Measurements from ENCODE around the gene LTA. TPM values are rescaled to one million over a fixed set of nuclear protein-coding genes. Genes with fewer than 3 reads are reported as not detected.

LTA gene
- total RNA-seq, 2 donors from 2014 or later: 1.2 TPM; not detected in 1

DNA sequence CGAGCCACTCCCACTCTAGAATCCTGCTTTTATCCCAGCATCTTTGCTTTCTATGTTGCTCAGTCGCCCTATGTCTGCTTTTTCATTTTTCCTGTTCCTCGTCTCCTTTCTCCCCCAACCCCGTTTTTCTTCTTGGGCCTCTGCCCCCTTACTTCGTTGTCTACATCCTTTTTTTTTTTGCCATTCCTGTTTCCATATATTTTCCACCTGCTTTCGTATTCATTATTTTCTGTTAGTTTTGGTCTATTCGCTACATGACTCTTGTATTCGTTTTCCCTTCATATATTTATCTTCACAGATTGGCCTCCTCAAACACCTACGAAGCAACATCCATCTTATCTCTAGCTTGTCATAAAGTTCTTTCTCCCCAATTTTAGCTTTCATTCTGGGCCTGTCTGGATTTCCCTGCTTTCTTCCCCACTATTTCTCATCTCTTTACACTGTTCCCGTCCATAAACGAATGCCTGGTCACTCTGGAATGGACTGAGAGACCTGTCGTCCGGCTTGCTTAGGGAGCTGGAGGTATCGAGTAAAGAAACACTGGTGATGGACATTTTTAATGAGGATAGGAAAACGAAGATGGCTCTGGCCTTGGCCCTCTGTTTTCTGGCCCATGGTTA, 49.3 kb downstream of the LTA start:
- no peaks in the 10 kb centered on the region for H3K4me1 ChIP-seq (replicated peaks)
- H3K27me3 ChIP-seq (replicated peaks; ENCODE audit: insufficient read depth): no peaks in the 10 kb centered on the region
- H3K9me3 ChIP-seq: no peaks in the 10 kb centered on the region
- peak overlapping the region; percentile 63 to 84 for H3K4me3 ChIP-seq
- peak overlapping the region; percentile 92 to 96 for H3K27ac ChIP-seq
- intact Hi-C loops (cut with DNase I): loop anchor here (5.0 kb wide), 1 partner anchor 1351 kb away; no protein-coding TSS in a partner anchor
- DNase-seq (ENCODE audit: low spot score): no peak
- WGBS: 7% methylated on average over 15 of the region's 15 CpGs
- TF ChIP-seq, protein P1, sequence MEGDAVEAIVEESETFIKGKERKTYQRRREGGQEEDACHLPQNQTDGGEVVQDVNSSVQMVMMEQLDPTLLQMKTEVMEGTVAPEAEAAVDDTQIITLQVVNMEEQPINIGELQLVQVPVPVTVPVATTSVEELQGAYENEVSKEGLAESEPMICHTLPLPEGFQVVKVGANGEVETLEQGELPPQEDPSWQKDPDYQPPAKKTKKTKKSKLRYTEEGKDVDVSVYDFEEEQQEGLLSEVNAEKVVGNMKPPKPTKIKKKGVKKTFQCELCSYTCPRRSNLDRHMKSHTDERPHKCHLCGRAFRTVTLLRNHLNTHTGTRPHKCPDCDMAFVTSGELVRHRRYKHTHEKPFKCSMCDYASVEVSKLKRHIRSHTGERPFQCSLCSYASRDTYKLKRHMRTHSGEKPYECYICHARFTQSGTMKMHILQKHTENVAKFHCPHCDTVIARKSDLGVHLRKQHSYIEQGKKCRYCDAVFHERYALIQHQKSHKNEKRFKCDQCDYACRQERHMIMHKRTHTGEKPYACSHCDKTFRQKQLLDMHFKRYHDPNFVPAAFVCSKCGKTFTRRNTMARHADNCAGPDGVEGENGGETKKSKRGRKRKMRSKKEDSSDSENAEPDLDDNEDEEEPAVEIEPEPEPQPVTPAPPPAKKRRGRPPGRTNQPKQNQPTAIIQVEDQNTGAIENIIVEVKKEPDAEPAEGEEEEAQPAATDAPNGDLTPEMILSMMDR (IDR thresholded peaks at IDR 0.05): no peak
- TF ChIP-seq POLR2AphosphoS5 (IDR thresholded peaks at IDR 0.05): no peak
- TF ChIP-seq POLR2A (IDR thresholded peaks at IDR 0.05): no peak
- H3K36me3 ChIP-seq: peaks cover 23 to 24% of the 10 kb centered on the region in 2 donors

DNA sequence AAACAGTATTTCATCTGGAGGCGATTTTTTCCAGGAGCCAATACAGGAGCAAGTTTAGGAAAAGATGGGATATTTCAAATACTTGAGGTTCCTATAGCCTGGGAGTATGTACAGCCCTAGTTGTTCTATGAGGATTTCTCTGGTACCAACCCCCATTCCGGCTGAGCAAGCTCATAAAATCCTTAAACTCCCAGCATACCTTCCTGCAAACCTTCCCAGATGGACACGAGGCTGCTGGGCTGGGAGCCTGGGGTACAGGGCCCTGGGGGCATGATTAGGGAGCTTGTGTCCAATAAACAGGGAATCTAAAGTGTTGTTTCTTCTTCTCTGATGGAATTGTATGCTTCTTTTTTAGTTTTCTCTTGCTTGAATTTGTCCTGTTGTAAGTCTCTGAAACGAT, 49.9 kb downstream of the LTA start:
- H3K27ac ChIP-seq: peak overlapping the region; percentile 92 to 96
- H3K27me3 ChIP-seq (replicated peaks; ENCODE audit: insufficient read depth): no peaks in the 10 kb centered on the region
- H3K4me1 ChIP-seq (replicated peaks): no peaks in the 10 kb centered on the region
- peak; percentile 78 for DNase-seq (ENCODE audit: low spot score)
- intact Hi-C loops (cut with DNase I): loop anchor here (5.0 kb wide), 1 partner anchor 1350 kb away; no protein-coding TSS in a partner anchor
- H3K4me3 ChIP-seq: peak overlapping the region; percentile 63 to 84
- peaks cover 28 to 29% of the 10 kb centered on the region in 2 donors for H3K36me3 ChIP-seq
- TF ChIP-seq, protein P1 (IDR thresholded peaks at IDR 0.05): no peak
- TF ChIP-seq POLR2AphosphoS5 (IDR thresholded peaks at IDR 0.05): peak; percentile 87
- no peaks in the 10 kb centered on the region for H3K9me3 ChIP-seq
- WGBS: 12% methylated on average over 4 of the region's 4 CpGs

DNA sequence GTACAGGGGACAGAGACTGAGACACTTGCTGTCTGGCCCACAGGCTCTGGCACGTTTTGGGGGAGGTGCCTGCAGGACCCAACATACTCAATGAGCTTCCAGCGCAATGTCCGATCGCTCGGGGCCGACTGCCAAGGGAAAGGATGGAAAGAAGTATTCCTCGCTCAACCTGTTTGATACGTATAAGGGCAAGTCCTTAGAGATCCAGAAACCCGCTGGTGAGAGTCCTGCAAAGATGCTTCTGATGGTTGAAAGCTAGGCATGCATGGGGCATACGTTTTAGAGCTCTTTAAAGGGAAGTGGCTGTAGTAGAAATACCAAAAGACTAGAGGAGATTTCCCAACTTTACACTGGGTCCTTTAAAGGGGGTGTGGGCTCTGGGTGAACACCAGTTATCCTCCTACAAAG, 50.6 kb downstream of the LTA start:
- intact Hi-C loops (cut with DNase I): loop anchor here (5.0 kb wide), 1 partner anchor 1350 kb away; no protein-coding TSS in a partner anchor
- peaks cover 35 to 36% of the 10 kb centered on the region in 2 donors for H3K36me3 ChIP-seq
- no peaks in the 10 kb centered on the region for H3K4me1 ChIP-seq (replicated peaks)
- no peaks in the 10 kb centered on the region for H3K27me3 ChIP-seq (replicated peaks; ENCODE audit: insufficient read depth)
- H3K9me3 ChIP-seq: no peaks in the 10 kb centered on the region
- peak overlapping the region in 1 of 2 donors; percentile 84 for H3K4me3 ChIP-seq
- 26% methylated on average over 10 of the region's 10 CpGs for whole genome bisulfite sequencing
- peak overlapping the region; percentile 92 to 96 for H3K27ac ChIP-seq
- peak; percentile 91 for DNase-seq (ENCODE audit: low spot score)
- TF ChIP-seq POLR2AphosphoS5 (IDR thresholded peaks at IDR 0.05) (peak; percentile 84), POLR2A (IDR thresholded peaks at IDR 0.05) (no peak)

Small RNA genes lying within 50 kb of the gene (small RNA-seq; reads per million reads assigned to genes)
- gene SNORA38 (6.6 to 11.1 reads per million in 2 donors), gene SNORD117 (230 to 261 reads per million in 2 donors), gene SNORD84 (0 reads per million in 2 donors), gene UQCRHP1 (0 reads per million in 2 donors)

Other genes with a start within 250 kb of the LTA start
- gene HLA-B, start 215.1 kb upstream of the LTA start, total RNA-seq: 100 to 1,000 TPM; 846 to 899 TPM
- 10 to 100 TPM; 16.1 to 22.8 TPM for gene MICA, start 168.7 kb upstream of the LTA start, total RNA-seq
- gene MICB, start 74.1 kb upstream of the LTA start, total RNA-seq: 1 to 10 TPM; 1.3 to 5.5 TPM
- gene MCCD1, start 43.3 kb upstream of the LTA start, total RNA-seq: not detected
- gene DDX39B, start 30.3 kb upstream of the LTA start, total RNA-seq: 100 to 1,000 TPM; 227 to 390 TPM
- under 1 TPM; 0.36 to 0.74 TPM for gene ATP6V1G2, start 25.7 kb upstream of the LTA start, total RNA-seq
- 10 to 100 TPM; 38.0 to 48.7 TPM for gene NFKBIL1, start 24.7 kb upstream of the LTA start, total RNA-seq
- under 1 TPM in 1 of 2 donors, not detected in 1; 0.23 TPM for gene TNF, start 3.3 kb downstream of the LTA start, total RNA-seq
- under 1 TPM in 1 of 2 donors, not detected in 1; 0.97 TPM for gene LTB, start 10.1 kb downstream of the LTA start, total RNA-seq
- 1 to 10 TPM in 1 of 2 donors, not detected in 1; 3.1 TPM for gene LST1, start 14.0 kb downstream of the LTA start, total RNA-seq
- not detected for gene NCR3, start 20.7 kb downstream of the LTA start, total RNA-seq
- gene AIF1, start 42.9 kb downstream of the LTA start, total RNA-seq: 10 to 100 TPM; 11.1 to 14.6 TPM
- 100 to 1,000 TPM; 129 to 247 TPM for gene PRRC2A, start 48.4 kb downstream of the LTA start, total RNA-seq
- gene BAG6, start 80.4 kb downstream of the LTA start, total RNA-seq: 100 to 1,000 TPM; 261 to 537 TPM
- 1 to 10 TPM; 1.6 to 6.8 TPM for gene APOM, start 83.6 kb downstream of the LTA start, total RNA-seq
- gene C6orf47, start 88.5 kb downstream of the LTA start, total RNA-seq: 10 to 100 TPM; 25.5 to 30.1 TPM
- gene GPANK1, start 92.7 kb downstream of the LTA start, total RNA-seq: 10 to 100 TPM; 19.7 to 28.1 TPM
- gene CSNK2B, start 93.8 kb downstream of the LTA start, total RNA-seq: 100 to 1,000 TPM; 214 to 285 TPM
- gene LY6G5B, start 97.7 kb downstream of the LTA start, total RNA-seq: 10 to 100 TPM in 1 of 2 donors, 1 to 10 TPM in 1; 1.8 to 13.0 TPM
- gene LY6G5C, start 108.8 kb downstream of the LTA start, total RNA-seq: 1 to 10 TPM; 1.6 to 2.6 TPM
- gene ABHD16A, start 131.0 kb downstream of the LTA start, total RNA-seq: 10 to 100 TPM; 78.1 to 83.6 TPM
- gene LY6G6F, start 134.6 kb downstream of the LTA start, total RNA-seq: 1 to 10 TPM in 1 of 2 donors, not detected in 1; 3.7 TPM
- gene LY6G6D, start 143.1 kb downstream of the LTA start, total RNA-seq: not detected
- not detected for gene LY6G6C, start 149.5 kb downstream of the LTA start, total RNA-seq
- under 1 TPM in 1 of 2 donors, not detected in 1; 0.74 TPM for gene MPIG6B, start 151.1 kb downstream of the LTA start, total RNA-seq
- gene DDAH2, start 157.0 kb downstream of the LTA start, total RNA-seq: 10 to 100 TPM; 73.3 to 83.7 TPM
- 100 to 1,000 TPM; 224 to 331 TPM for gene CLIC1, start 164.2 kb downstream of the LTA start, total RNA-seq
- gene MSH5, start 167.7 kb downstream of the LTA start, total RNA-seq: 10 to 100 TPM; 10.5 to 72.4 TPM
- gene SAPCD1, start 190.4 kb downstream of the LTA start, total RNA-seq: 10 to 100 TPM in 1 of 2 donors, 1 to 10 TPM in 1; 1.9 to 15.7 TPM
- 10 to 100 TPM in 1 of 2 donors, 1 to 10 TPM in 1; 2.7 to 13.0 TPM for gene VWA7, start 205.0 kb downstream of the LTA start, total RNA-seq
- gene VARS1, start 223.5 kb downstream of the LTA start, total RNA-seq: 10 to 100 TPM; 38.5 to 49.9 TPM
- 10 to 100 TPM; 51.9 to 52.5 TPM for gene LSM2, start 234.7 kb downstream of the LTA start, total RNA-seq
- gene HSPA1L, start 243.0 kb downstream of the LTA start, total RNA-seq: 1 to 10 TPM; 1.5 to 8.5 TPM
- gene HSPA1A, start 243.3 kb downstream of the LTA start, total RNA-seq: 100 to 1,000 TPM; 230 to 440 TPM

All from prostate gland (tissue), 2 donors.